HepG2 (cell line): Measurements from ENCODE around the gene INF2. TPM values are rescaled to one million over a fixed set of nuclear protein-coding genes. Genes with fewer than 3 reads are reported as not detected.
A peak's percentile ranks its signal among the peaks of the same experiment; 100 is the strongest.

Experiments
- CCAR2 ChIP-seq: fragments of 200-400 bp; formaldehyde crosslinking; optimal IDR thresholded peaks from 2 replicates; pipeline ENCODE3; 2018; ENCODE audit warnings: low read depth, mild to moderate bottlenecking, low read length, moderate library complexity
- ERF ChIP-seq: IDR thresholded peaks from 2 replicates; pipeline ENCODE4 v1.6.1; 2018; ENCODE audit warnings: missing biosample characterization, missing genetic modification reagents
- ETV5 ChIP-seq: IDR thresholded peaks from 2 replicates; pipeline ENCODE4 v1.6.1; 2018; ENCODE audit warnings: missing biosample characterization, missing genetic modification reagents, inconsistent platforms, borderline replicate concordance
- GTF2F1 ChIP-seq: fragments of 150-350 bp; IDR thresholded peaks from 2 replicates; pipeline ENCODE4 v1.6.1; 2014; ENCODE audit warnings: low read length
- HNF4G ChIP-seq, 2 experiments: sonication (generic) in 1 of 2; formaldehyde crosslinking in 1 of 2; IDR thresholded peaks; 2 replicates each; pipeline versions ENCODE4 v1.4.0 to v1.6.1; 2011 to 2020; ENCODE audit warnings: borderline replicate concordance in 2 of 2, low read depth in 2 of 2, mild to moderate bottlenecking in 2 of 2, low read length in 1 of 2, missing genetic modification reagents in 1 of 2, moderate library complexity in 1 of 2
- MATR3 ChIP-seq: sonication (generic); formaldehyde crosslinking; IDR thresholded peaks from 2 replicates; pipeline ENCODE4 v1.4.0; 2020; ENCODE audit warnings: missing genetic modification reagents
- MAZ ChIP-seq, 2 experiments: sonication (generic) in 1 of 2; formaldehyde crosslinking in 1 of 2; IDR thresholded peaks; 2 replicates each; pipeline versions ENCODE4 v1.5.0 to v1.6.1; 2012 to 2020; ENCODE audit warnings: low read depth in 2 of 2, mild to moderate bottlenecking in 2 of 2, borderline replicate concordance in 1 of 2, improper control_type of control experiment in 1 of 2, low read length in 1 of 2, missing genetic modification reagents in 1 of 2, moderate library complexity in 1 of 2
- PCBP1 ChIP-seq: fragments of 200-400 bp; formaldehyde crosslinking; IDR thresholded peaks from 2 replicates; pipeline ENCODE4 v1.6.1; 2017; ENCODE audit warnings: mild to moderate bottlenecking, low read depth, low read length, borderline replicate concordance
- PRPF4 ChIP-seq: fragments of 200-400 bp; formaldehyde crosslinking; IDR thresholded peaks from 2 replicates; pipeline ENCODE4 v1.6.1; 2016; ENCODE audit warnings: low read length, low read depth; ENCODE audit not compliant: poor library complexity, severe bottlenecking
- ZKSCAN5 ChIP-seq: sonication (generic); formaldehyde crosslinking; IDR thresholded peaks from 2 replicates; pipeline ENCODE4 v1.5.1; 2020; ENCODE audit warnings: mild to moderate bottlenecking, missing genetic modification reagents
- ZNF124 ChIP-seq: sonication (generic); formaldehyde crosslinking; IDR thresholded peaks from 2 replicates; pipeline ENCODE4 v1.4.0; 2020; ENCODE audit warnings: missing genetic modification reagents
- ZNF230 ChIP-seq: sonication (generic); formaldehyde crosslinking; IDR thresholded peaks from 2 replicates; pipeline ENCODE4 v1.4.0; 2020; ENCODE audit warnings: mild to moderate bottlenecking, missing genetic modification reagents
- ZNF331 ChIP-seq: sonication (generic); formaldehyde crosslinking; IDR thresholded peaks from 2 replicates; pipeline ENCODE4 v1.4.0; 2020; ENCODE audit warnings: missing genetic modification reagents
- ZNF34 ChIP-seq: sonication (generic); formaldehyde crosslinking; IDR thresholded peaks from 2 replicates; pipeline ENCODE4 v1.4.0; 2020; ENCODE audit warnings: mild to moderate bottlenecking, missing genetic modification reagents, borderline replicate concordance
- ZNF431 ChIP-seq: sonication (generic); formaldehyde crosslinking; IDR thresholded peaks from 2 replicates; pipeline ENCODE4 v1.9.0; 2022; ENCODE audit warnings: missing genetic modification reagents, low read depth, mild to moderate bottlenecking, borderline replicate concordance
- ZNF747 ChIP-seq: sonication (generic); formaldehyde crosslinking; IDR thresholded peaks from 2 replicates; pipeline ENCODE4 v1.8.1; 2023; ENCODE audit warnings: missing genetic modification reagents, mild to moderate bottlenecking, borderline replicate concordance
- polyA plus RNA-seq, 8 experiments: library from polyadenylated mRNA; depleted of rRNA in 3 of 8; stranded (reverse) in 7 of 8; unstranded in 1 of 8; fragments of >200 nt; fragmentation: Illumina TruSeq in 4 of 8; extraction: Trizol in 4 of 8; gene quantifications; 2 replicates each; pipeline versions ENCODE4 v1.2.1 to v1.2.3, GENCODE V29; 2011 to 2016; ENCODE audit warnings: low read depth in 4 of 8, missing spikeins in 1 of 8, mixed read lengths in 1 of 8; ENCODE audit not compliant: insufficient read depth in 1 of 8
- total RNA-seq, 5 experiments: library from RNA; depleted of rRNA; stranded (reverse); fragments of >200 nt; fragmentation: Illumina TruSeq; extraction: Trizol; gene quantifications; 2 replicates each; pipeline ENCODE4 v1.2.3, GENCODE V29; 2016; ENCODE audit warnings: low read depth in 1 of 5
- TF ChIP-seq, protein P1 (sequence below): sonication (generic); formaldehyde crosslinking; IDR thresholded peaks from 2 replicates; pipeline ENCODE4 v1.5.0; 2020; ENCODE audit warnings: mild to moderate bottlenecking, missing genetic modification reagents
- TF ChIP-seq, protein P2 (sequence below): sonication (generic); formaldehyde crosslinking; IDR thresholded peaks from 2 replicates; pipeline ENCODE4 v1.4.0; 2020; ENCODE audit warnings: missing genetic modification reagents, low read depth, mild to moderate bottlenecking, borderline replicate concordance
- TF ChIP-seq, protein P3 (sequence below): sonication (generic); formaldehyde crosslinking; IDR thresholded peaks from 2 replicates; pipeline ENCODE4 v1.4.0; 2020; ENCODE audit warnings: missing genetic modification reagents, borderline replicate concordance

Gene INF2
- total and polyA plus RNA-seq, 2 of the 13 experiments (the other 11 are each of a cell fraction or from before 2014, with no cell fraction given), result 16.4 to 26.4 TPM

DNA sequence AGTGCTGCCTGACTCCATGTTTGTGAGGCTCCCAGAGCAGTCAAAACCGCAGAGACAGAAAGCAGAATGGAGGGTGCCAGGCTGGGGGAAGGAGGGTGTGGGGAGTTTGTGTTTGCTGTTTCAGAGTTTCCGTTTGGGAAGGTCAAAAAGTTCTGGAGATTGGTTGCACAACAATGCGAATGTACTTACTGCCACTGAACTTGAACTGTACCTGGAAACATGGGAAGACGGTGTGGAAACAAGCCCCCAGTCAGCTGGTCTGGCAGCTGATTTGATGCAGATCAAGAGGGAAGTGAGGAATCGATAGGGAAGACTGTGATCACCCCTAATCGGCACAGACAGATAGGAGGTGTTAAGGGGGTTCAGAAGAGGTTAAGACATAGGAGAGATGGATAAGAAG is 35.3 kb upstream of the INF2 start (continued):
- peak; percentile 91 for TF ChIP-seq ETV5 (CRISPR knock-in tag)
- no peak for TF ChIP-seq MATR3 (CRISPR knock-in tag)
- no peak for TF ChIP-seq ZNF124 (CRISPR knock-in tag)
- no peak for TF ChIP-seq GTF2F1
- TF ChIP-seq ERF (CRISPR knock-in tag), result peak; percentile 87; the same call in 1 of the 2 replicates
- no peak for TF ChIP-seq MAZ (IDR thresholded peaks at IDR 0.05; ENCODE audit: borderline replicate concordance, low read depth, low read length)
- TF ChIP-seq MAZ (CRISPR knock-in tag; IDR thresholded peaks at IDR 0.05; ENCODE audit: low read depth), result 0 out of 2 replicates have a peak, but pooled peaks have one; percentile 42
- TF ChIP-seq, protein P1, sequence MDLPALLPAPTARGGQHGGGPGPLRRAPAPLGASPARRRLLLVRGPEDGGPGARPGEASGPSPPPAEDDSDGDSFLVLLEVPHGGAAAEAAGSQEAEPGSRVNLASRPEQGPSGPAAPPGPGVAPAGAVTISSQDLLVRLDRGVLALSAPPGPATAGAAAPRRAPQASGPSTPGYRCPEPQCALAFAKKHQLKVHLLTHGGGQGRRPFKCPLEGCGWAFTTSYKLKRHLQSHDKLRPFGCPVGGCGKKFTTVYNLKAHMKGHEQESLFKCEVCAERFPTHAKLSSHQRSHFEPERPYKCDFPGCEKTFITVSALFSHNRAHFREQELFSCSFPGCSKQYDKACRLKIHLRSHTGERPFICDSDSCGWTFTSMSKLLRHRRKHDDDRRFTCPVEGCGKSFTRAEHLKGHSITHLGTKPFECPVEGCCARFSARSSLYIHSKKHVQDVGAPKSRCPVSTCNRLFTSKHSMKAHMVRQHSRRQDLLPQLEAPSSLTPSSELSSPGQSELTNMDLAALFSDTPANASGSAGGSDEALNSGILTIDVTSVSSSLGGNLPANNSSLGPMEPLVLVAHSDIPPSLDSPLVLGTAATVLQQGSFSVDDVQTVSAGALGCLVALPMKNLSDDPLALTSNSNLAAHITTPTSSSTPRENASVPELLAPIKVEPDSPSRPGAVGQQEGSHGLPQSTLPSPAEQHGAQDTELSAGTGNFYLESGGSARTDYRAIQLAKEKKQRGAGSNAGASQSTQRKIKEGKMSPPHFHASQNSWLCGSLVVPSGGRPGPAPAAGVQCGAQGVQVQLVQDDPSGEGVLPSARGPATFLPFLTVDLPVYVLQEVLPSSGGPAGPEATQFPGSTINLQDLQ, result no peak
- no peak for TF ChIP-seq ZNF747 (CRISPR knock-in tag)
- TF ChIP-seq, protein P2, sequence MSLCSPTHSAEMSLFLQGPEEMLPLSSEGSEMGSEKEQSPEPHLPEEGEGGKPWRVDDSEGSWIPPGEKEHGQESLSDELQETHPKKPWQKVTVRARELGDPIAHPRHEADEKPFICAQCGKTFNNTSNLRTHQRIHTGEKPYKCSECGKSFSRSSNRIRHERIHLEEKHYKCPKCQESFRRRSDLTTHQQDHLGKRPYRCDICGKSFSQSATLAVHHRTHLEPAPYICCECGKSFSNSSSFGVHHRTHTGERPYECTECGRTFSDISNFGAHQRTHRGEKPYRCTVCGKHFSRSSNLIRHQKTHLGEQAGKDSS, result no peak
- no peak for TF ChIP-seq PCBP1
- no peak for TF ChIP-seq ZNF230 (CRISPR knock-in tag)
- TF ChIP-seq PRPF4, result no peak
- TF ChIP-seq HNF4G (IDR thresholded peaks at IDR 0.05; ENCODE audit: borderline replicate concordance, low read depth, low read length), result no peak
- no peak for TF ChIP-seq HNF4G (CRISPR knock-in tag; IDR thresholded peaks at IDR 0.05; ENCODE audit: borderline replicate concordance, low read depth)
- TF ChIP-seq, protein P3, sequence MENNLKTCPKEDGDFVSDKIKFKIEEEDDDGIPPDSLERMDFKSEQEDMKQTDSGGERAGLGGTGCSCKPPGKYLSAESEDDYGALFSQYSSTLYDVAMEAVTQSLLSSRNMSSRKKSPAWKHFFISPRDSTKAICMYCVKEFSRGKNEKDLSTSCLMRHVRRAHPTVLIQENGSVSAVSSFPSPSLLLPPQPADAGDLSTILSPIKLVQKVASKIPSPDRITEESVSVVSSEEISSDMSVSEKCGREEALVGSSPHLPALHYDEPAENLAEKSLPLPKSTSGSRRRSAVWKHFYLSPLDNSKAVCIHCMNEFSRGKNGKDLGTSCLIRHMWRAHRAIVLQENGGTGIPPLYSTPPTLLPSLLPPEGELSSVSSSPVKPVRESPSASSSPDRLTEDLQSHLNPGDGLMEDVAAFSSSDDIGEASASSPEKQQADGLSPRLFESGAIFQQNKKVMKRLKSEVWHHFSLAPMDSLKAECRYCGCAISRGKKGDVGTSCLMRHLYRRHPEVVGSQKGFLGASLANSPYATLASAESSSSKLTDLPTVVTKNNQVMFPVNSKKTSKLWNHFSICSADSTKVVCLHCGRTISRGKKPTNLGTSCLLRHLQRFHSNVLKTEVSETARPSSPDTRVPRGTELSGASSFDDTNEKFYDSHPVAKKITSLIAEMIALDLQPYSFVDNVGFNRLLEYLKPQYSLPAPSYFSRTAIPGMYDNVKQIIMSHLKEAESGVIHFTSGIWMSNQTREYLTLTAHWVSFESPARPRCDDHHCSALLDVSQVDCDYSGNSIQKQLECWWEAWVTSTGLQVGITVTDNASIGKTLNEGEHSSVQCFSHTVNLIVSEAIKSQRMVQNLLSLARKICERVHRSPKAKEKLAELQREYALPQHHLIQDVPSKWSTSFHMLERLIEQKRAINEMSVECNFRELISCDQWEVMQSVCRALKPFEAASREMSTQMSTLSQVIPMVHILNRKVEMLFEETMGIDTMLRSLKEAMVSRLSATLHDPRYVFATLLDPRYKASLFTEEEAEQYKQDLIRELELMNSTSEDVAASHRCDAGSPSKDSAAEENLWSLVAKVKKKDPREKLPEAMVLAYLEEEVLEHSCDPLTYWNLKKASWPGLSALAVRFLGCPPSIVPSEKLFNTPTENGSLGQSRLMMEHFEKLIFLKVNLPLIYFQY (CRISPR knock-in tag), result peak; percentile 50; the same call in 1 of the 2 replicates
- TF ChIP-seq CCAR2, result no peak
- no peak for TF ChIP-seq ZNF34 (CRISPR knock-in tag)
- TF ChIP-seq ZKSCAN5, result no peak
- no peak for TF ChIP-seq ZNF431 (CRISPR knock-in tag)
- TF ChIP-seq ZNF331, result peak; percentile 64; the same call in 1 of the 2 replicates
